DOHH2 (cell line): Measurements from ENCODE around the gene ARHGAP44.
A peak's percentile ranks its signal among the peaks of the same experiment; 100 is the strongest.

Experiments used
- H3F3A ChIP-seq: fragments of 200-600 bp; sonication (generic), shearing (Covaris generic); 2 replicates; pipeline ENCODE4 v1.6.0; 2016; ENCODE audit warnings: antibody characterized with exemption, mild to moderate bottlenecking; ENCODE audit not compliant: control insufficient read depth, insufficient read depth
- H3K27ac ChIP-seq: fragments of 200-600 bp; sonication (generic); 2 replicates; pipeline ENCODE4 v1.5.1; 2014; ENCODE audit warnings: low read depth, mild to moderate bottlenecking, low read length, moderate library complexity
- H3K27me3 ChIP-seq: fragments of 200-600 bp; sonication (generic); 2 replicates; pipeline ENCODE4 v1.6.1; 2014; ENCODE audit warnings: mild to moderate bottlenecking, low read length, mixed read lengths; ENCODE audit not compliant: control insufficient read depth
- H3K36me3 ChIP-seq: fragments of 200-600 bp; sonication (generic); 2 replicates; pipeline ENCODE4 v1.6.1; 2014; ENCODE audit warnings: mild to moderate bottlenecking, low read length, moderate library complexity, mixed read lengths; ENCODE audit not compliant: control insufficient read depth
- H3K4me1 ChIP-seq: fragments of 200-600 bp; sonication (generic); 2 replicates; pipeline ENCODE4 v1.6.1; 2014; ENCODE audit warnings: mild to moderate bottlenecking, low read length, mixed read lengths; ENCODE audit not compliant: control insufficient read depth
- H3K4me2 ChIP-seq: fragments of 200-600 bp; sonication (generic); 2 replicates; pipeline ENCODE4 v1.6.0; 2014; ENCODE audit warnings: mild to moderate bottlenecking, low read length, moderate library complexity
- H3K4me3 ChIP-seq: fragments of 200-600 bp; sonication (generic); 2 replicates; pipeline ENCODE4 v1.5.1; 2014; ENCODE audit warnings: mild to moderate bottlenecking, low read length, mixed read lengths
- H3K79me2 ChIP-seq: fragments of 200-600 bp; sonication (generic); 2 replicates; pipeline ENCODE4 v1.6.1; 2014; ENCODE audit warnings: mild to moderate bottlenecking, low read length, mixed read lengths; ENCODE audit not compliant: control insufficient read depth
- H3K9me2 ChIP-seq: fragments of 200-600 bp; sonication (generic); replicated peaks from 2 replicates; pipeline ENCODE4 v1.6.1; 2014; ENCODE audit warnings: mild to moderate bottlenecking, low read length, mixed read lengths; ENCODE audit not compliant: control insufficient read depth
- H3K9me3 ChIP-seq: fragments of 200-600 bp; sonication (generic); 2 replicates; pipeline ENCODE4 v1.6.1; 2014; ENCODE audit warnings: antibody characterized with exemption, low read length, mixed read lengths; ENCODE audit not compliant: control insufficient read depth, insufficient read depth
- H4K20me1 ChIP-seq: fragments of 200-600 bp; sonication (generic); 2 replicates; pipeline ENCODE4 v1.6.0; 2014; ENCODE audit warnings: low read depth, mild to moderate bottlenecking, antibody characterized with exemption, low read length, moderate library complexity; ENCODE audit not compliant: control insufficient read depth, insufficient read depth
- EZH2phosphoT487 ChIP-seq: fragments of 200-600 bp; sonication (generic); IDR thresholded peaks from 2 replicates; pipeline ENCODE4 v1.6.1; 2017; ENCODE audit warnings: borderline replicate concordance, mild to moderate bottlenecking, antibody characterized with exemption, low read length, moderate library complexity, mixed read lengths
- TF ChIP-seq, protein P1 (sequence below): fragments of 200-600 bp; sonication (generic); IDR thresholded peaks from one replicate; pipeline ENCODE4 v1.5.1; 2014; ENCODE audit warnings: antibody characterized with exemption, mild to moderate bottlenecking, low read depth, low read length; ENCODE audit not compliant: poor library complexity, severe bottlenecking

ARHGAP44 gene

DNA sequence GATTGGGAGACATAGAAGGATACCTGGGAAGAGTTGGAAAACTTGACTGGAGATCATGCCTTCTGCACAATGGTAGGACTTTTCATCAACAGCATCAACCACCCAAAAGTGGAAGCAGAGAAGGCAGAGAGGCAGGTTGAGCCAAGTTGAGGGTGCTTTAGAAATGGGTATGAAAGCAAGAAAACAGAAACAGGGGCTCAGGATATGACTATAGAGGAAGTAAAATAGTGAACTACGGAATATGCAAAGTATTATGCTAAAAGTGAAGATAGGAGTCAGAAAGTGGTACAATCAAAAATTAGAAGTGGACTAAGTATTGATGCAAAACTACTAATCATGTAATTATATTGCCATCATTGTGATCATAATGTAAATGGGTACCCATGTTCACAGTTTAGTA, 16.1 kb upstream of the ARHGAP44 start:
- H3F3A ChIP-seq = no peaks in the 10 kb centered on the region
- no peaks in the 10 kb centered on the region for H3K9me2 ChIP-seq
- H3K27me3 ChIP-seq = no peaks in the 10 kb centered on the region
- H3K4me2 ChIP-seq = no peak overlapping the region
- no peaks in the 10 kb centered on the region for H3K9me3 ChIP-seq
- no peak overlapping the region for H3K27ac ChIP-seq
- no peaks in the 10 kb centered on the region for H3K79me2 ChIP-seq
- no peaks in the 10 kb centered on the region for H3K36me3 ChIP-seq
- no peak overlapping the region for H3K4me3 ChIP-seq
- no peaks in the 10 kb centered on the region for H4K20me1 ChIP-seq
- H3K4me1 ChIP-seq = no peaks in the 10 kb centered on the region
- TF ChIP-seq EZH2phosphoT487 = no peak
- TF ChIP-seq, protein P1, sequence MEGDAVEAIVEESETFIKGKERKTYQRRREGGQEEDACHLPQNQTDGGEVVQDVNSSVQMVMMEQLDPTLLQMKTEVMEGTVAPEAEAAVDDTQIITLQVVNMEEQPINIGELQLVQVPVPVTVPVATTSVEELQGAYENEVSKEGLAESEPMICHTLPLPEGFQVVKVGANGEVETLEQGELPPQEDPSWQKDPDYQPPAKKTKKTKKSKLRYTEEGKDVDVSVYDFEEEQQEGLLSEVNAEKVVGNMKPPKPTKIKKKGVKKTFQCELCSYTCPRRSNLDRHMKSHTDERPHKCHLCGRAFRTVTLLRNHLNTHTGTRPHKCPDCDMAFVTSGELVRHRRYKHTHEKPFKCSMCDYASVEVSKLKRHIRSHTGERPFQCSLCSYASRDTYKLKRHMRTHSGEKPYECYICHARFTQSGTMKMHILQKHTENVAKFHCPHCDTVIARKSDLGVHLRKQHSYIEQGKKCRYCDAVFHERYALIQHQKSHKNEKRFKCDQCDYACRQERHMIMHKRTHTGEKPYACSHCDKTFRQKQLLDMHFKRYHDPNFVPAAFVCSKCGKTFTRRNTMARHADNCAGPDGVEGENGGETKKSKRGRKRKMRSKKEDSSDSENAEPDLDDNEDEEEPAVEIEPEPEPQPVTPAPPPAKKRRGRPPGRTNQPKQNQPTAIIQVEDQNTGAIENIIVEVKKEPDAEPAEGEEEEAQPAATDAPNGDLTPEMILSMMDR = no peak

DNA sequence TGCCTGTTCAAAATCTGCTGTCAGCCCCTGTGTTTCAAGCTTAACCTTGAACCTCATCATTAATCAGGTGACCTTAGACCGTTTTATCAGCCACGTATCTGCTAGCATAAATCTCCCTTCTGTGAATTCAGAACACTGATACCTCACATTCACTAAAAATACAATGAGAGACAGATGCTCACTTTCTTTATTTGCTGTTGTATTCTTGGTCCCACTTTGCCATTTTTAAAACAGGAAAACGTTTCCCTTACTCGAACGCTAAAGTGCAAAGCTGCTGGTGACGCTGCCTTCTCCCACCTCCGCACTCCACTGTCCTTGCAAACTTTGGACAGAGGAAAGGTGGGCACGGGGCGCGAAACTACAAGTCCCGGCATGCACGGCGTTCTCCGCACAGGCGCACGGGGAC, 220 bp upstream of the ARHGAP44 start:
- Histone ChIP-seq H3K4me2 (peak overlapping the region; percentile 67), H3F3A (no peaks in the 10 kb centered on the region), H3K79me2 (no peaks in the 10 kb centered on the region), H3K4me3 (peak overlapping the region; percentile 74), H3K9me2 (no peaks in the 10 kb centered on the region), H3K27me3 (peaks cover 23% of the 10 kb centered on the region), H4K20me1 (no peaks in the 10 kb centered on the region), H3K4me1 (peaks cover 20% of the 10 kb centered on the region), H3K9me3 (no peaks in the 10 kb centered on the region), H3K27ac (no peak overlapping the region), H3K36me3 (no peaks in the 10 kb centered on the region)
- no peak for TF ChIP-seq EZH2phosphoT487
- TF ChIP-seq, protein P1 = no peak

DNA sequence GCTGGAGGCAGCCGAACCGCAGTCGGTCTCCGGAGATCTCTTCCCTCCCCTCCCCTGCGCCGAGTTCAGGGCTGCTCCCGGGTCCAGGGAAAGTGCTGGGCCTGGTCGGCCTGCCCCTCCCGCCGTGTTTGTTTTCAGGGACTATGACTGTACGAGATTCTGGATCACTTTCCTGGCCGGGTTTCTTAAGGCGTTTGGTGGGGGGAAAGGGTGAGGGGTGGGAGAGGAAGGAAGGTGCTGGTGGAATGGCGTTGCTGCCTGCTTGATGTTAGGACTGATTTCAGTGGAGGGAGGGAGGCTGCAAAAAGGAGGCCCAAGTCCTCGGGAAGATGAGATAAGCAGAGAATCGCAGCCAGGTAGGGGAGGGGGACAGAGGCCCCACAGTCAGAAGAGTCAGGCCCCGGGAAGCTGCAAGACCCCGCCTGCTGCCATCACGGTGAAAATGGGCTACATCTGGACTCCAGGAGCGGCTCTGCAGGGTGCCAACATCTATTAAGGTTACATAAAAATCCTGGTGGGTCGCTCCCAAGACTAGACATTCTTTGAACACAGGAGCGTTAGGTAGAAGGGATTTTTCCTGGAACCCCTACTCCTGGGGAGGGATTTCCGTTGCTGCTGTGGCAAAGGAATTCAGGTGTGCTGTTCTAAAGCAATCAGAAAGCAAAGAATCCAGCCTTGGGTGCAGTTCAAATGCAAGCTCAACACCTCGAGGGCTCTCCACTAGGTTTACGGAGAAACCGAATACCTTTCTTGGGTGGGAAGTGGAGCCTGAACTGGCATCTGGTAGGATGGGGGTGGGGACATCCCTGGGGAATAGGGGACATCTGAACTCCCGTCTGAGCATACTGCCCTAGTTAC, 1.2 kb downstream of the ARHGAP44 start:
- H3K9me3 ChIP-seq = no peaks in the 10 kb centered on the region
- no peak for TF ChIP-seq EZH2phosphoT487
- no peaks in the 10 kb centered on the region for H3K9me2 ChIP-seq
- no peaks in the 10 kb centered on the region for H3F3A ChIP-seq
- H3K27ac ChIP-seq = no peak overlapping the region
- peaks cover 20% of the 10 kb centered on the region for H3K4me1 ChIP-seq
- no peaks in the 10 kb centered on the region for H3K36me3 ChIP-seq
- H4K20me1 ChIP-seq = no peaks in the 10 kb centered on the region
- H3K79me2 ChIP-seq = no peaks in the 10 kb centered on the region
- H3K4me2 ChIP-seq = peak overlapping the region; percentile 67
- peak overlapping the region; percentile 74 for H3K4me3 ChIP-seq
- peaks cover 23% of the 10 kb centered on the region for H3K27me3 ChIP-seq

DNA sequence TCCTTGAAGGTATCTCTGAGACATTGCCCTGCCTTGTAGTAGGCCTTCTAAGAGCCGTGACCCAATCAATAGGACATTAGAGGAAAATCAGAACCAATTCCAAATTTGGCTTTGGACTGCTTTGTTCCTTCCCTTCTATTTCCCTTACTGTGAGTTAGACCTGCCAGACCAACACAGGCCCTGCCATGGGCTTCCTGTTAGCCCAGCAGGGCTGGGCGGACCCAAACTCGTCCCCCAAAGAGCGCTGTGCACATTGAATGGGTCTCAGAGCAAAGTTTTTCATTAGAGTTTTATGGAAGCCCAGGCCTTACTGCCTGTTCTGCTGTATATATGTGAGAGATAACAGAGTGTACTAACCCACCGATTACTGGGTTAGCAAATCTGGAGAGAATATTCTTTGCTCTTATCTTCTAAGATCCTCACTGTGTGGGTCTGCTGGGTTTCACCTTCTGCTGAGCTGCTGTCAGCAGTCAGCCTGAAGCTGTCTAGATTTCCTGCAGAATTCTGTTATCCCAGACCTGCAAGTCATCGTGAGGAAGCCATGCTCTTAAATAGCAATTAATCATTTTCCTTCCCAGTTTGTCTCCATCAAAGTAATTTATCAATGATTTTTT, 5.7 kb downstream of the ARHGAP44 start:
- no peaks in the 10 kb centered on the region for H4K20me1 ChIP-seq
- no peak overlapping the region for H3K4me3 ChIP-seq
- H3K27ac ChIP-seq = no peak overlapping the region
- no peak overlapping the region for H3K4me2 ChIP-seq
- H3K27me3 ChIP-seq = peaks cover 12% of the 10 kb centered on the region
- H3K79me2 ChIP-seq = no peaks in the 10 kb centered on the region
- H3F3A ChIP-seq = no peaks in the 10 kb centered on the region
- 0 out of 2 replicates have a peak, but pooled peaks cover 3% of the 10 kb centered on the region for H3K4me1 ChIP-seq
- no peaks in the 10 kb centered on the region for H3K9me2 ChIP-seq
- TF ChIP-seq, protein P1 = no peak
- TF ChIP-seq EZH2phosphoT487 = no peak
- no peaks in the 10 kb centered on the region for H3K9me3 ChIP-seq
- H3K36me3 ChIP-seq = no peaks in the 10 kb centered on the region
